HG03460 (cell line): Measurements from ENCODE around the gene PRKCA.
"Not testable (repeated sequence)": the region's sequence is repeated elsewhere in the genome, so short reads cannot be mapped to it uniquely, and the experiment has no call there.

Experiments
- ATAC-seq: cut with Tn5 transposase; IDR thresholded peaks from one replicate; pipeline ENCODE4 v1.9.1; 2021; ENCODE audit not compliant: unreplicated experiment

Gene PRKCA

DNA sequence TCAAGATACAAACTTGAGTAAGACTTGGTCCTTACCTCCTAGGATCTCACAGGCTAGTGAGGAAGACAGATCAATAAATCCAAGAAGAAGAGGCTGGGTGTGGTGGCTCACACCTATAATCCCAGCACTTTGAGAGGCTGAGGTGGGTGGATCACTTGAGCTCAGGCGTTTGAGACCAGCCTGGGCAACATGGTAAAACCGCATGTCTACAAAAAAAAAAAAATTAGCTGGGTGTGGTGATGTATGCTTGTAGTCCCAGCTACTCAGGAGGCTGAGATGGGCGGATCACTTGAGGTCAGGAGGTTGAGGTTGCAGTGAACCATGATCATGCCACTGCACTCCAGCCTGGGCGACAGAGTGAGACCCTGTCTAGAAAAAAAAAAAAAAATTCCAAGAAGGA lies 423.0 kb downstream of the PRKCA start:
- ATAC-seq: not testable (repeated sequence)

DNA sequence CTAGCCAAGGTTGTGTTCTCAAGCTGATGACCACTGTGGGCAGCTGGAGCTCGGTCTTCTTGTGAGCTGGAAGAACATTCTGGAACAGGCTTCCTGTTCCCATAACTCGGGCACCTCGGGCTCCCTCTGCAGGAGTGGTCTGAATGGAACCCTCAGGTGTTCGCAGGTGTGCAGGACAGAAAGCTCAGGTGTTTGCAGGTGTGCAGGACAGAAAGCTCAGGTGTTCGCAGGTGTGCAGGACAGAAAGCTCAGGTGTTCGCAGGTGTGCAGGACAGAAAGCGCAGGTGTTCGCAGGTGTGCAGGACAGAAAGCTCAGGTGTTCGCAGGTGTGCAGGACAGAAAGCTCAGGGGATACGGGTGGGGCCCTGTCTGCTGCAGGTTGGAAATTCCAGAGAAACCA lies 423.5 kb downstream of the PRKCA start:
- ATAC-seq: no peak

DNA sequence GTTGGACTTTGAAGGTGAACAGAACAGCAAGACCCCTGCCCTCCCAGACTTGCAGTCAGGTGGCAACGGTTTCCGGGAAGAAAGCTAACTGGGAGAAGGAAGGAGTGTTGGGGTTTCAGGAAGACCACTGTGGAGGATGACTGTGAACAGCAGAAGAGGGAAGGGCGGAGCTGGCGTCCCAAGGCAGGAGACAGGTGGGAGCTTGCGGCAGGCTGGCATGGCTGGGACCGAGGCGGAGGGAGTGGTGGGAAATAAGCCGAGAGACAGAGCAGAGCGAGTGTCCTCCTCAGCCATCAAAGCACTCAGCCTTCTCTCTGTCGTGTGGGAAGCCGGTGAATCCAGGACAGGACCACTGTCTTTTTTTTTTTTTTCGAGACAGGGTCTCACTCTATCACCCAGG lies 424.0 kb downstream of the PRKCA start:
- no peak for ATAC-seq

DNA sequence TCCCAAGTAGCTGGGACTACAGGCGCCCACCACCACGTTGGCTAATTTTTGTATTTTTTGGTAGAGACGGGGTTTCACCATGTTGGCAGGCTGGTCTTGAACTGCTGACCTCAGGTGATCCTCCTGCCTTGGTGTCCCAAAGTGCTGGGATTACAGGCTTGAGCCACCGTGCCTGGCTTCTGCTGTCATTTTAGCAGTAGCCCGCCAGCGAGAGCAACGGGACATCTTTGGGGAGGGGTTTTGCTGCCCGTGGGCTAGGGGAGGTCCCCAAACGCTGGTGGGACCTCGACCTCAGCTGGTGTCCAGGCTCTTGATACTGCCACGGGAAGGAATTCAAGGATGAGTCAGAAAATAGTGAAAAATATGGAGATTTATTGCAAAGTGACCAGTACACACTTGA lies 424.4 kb downstream of the PRKCA start:
- ATAC-seq: no peak

DNA sequence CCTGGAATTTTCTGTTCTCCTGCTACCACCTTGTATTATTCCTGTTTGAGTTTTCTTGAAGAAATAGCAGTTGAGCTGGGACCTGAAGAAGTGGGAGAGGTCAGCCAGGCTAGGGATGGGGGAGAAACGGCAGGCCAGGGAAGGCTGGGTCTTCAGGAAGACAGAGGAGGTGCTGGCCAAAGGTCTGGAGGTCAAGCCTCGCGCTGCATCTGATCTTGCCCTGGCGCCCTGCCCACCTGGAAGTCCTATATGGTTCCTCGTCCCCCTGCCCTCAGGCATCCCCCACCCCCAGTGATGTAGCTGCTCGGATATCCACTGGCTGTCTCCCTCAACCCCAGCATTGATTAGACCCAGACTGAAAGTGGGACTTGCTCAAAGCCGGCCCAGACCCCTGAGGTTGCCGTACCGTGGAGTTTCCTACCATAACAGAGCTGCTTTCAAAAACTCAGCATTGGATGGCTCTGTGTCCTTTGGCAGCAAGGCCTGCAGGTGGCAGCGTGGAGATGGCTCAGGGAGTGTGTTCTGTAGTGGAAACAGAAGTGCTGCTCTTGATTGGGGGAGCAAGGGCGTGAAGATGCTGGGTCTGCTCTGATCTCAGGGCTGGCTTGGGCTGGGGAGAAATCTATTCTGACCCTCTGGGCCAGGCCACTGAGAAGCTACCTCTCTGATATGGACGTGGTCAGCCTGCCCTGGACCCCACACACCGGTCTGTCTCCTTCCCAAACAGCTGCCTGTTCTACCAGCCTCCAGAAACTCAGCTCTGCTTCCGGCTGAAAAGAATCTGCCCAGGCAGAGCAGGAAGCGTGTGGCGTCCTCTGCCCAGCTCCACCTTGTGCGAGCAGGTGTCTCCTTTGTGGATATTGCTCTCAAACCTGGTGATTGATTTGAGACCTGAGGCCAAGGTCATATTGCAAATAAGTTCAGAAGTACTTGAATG lies 425.5 kb downstream of the PRKCA start:
- ATAC-seq: peak; percentile 67

- no peak for ATAC-seq
Measured at GRCh38 chr17:66730461-66730923, 428.1 kb downstream of the PRKCA start.

DNA sequence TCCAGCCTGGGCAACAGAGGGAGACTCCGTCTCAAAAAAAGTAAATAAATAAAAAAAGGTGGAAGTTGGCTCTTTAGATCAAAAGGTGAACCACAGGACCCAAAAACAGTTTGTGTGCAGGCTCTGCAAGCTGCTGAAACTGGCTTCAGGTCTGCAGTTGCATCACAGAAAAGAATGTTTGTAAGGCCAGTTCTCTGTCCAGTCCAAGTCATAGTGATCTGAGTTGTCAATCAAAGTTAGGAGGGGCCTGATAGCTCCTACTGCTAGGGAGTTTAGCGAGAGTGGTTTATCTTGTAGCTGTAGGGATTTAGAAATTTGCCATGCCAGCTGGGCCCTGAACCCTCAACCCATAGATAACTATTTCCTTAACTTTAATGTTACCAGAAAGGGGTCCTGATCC lies 431.3 kb downstream of the PRKCA start:
- no peak for ATAC-seq

- no peak for ATAC-seq
Measured at GRCh38 chr17:66734186-66734943, 432.0 kb downstream of the PRKCA start.

DNA sequence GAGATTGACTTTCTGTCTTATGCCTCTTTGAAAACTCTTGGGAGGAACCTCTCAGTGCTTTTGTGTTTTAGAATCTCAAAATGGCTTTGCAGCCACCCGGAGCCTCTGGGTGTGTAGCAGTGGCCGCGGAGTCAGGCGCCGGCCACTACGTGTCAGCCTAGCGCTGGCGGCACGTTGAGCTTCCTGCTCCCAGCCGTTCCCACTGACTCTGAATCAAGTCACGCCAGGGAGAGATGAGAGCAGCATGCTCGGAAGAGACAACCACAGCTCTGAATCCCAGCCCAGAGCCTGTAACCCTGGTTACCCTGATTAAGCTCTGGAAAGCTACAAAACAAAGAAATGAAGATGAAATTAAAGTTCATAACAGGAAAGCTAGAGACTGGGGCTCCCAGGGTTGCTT lies 435.1 kb downstream of the PRKCA start:
- ATAC-seq: no peak

DNA sequence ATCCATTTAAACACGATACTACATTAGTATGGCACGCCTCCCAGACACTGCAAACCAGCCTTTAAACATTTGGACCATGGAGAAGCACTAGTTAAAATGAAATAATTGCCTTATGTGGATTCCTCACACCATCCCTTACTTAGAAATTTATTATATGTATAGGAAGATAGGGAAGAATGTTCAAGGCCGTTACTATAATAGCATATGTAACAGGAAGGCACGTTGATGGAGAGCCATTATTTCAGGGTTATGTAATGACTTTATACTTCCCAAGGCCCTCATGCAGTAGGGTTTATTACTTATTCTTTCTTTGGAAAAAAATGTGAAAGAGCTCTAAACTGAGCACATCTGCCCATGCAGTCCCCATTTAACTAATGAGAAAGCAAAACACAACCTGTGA lies 435.9 kb downstream of the PRKCA start:
- ATAC-seq: no peak

DNA sequence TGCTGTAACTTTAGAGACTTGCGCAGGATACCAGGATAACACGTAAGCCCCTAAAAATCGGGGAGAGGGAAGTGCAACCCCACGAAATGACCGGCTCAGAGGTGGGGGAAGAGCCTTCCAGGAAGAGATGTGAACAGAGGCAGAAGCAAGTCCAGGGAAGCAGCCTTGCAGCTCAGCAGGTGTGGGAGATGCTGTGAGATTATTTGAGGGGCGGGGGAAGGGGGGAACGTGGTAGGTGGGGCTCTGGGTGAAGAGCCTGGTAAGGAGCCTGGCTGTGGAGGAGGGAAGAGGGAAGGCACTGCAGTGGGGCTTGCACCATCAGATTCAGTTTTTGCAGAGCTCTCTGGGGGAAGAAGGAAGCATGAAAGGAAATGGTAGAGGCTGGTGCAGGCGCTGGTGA lies 437.1 kb downstream of the PRKCA start:
- no peak for ATAC-seq

- no peak for ATAC-seq
Measured at GRCh38 chr17:66740226-66740625, 437.8 kb downstream of the PRKCA start.

DNA sequence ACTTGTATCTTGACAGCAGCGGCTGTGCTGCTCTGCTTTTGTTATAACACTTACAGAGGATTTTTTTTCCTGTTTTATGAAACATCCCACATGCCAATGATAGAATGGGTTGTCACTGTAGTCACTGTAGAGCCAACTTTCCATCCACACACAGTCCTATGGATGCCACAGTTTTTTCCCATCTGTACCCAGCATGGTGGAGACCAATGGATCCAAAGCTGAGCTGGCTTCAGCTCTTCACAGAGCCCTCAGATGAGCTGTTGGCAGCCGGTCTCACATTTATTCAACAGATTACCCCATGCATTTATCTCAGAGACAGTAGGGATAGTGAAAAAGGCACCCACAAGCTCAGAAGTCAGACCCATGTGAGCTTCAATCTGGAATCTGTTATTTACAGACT lies 441.1 kb downstream of the PRKCA start:
- no peak for ATAC-seq

DNA sequence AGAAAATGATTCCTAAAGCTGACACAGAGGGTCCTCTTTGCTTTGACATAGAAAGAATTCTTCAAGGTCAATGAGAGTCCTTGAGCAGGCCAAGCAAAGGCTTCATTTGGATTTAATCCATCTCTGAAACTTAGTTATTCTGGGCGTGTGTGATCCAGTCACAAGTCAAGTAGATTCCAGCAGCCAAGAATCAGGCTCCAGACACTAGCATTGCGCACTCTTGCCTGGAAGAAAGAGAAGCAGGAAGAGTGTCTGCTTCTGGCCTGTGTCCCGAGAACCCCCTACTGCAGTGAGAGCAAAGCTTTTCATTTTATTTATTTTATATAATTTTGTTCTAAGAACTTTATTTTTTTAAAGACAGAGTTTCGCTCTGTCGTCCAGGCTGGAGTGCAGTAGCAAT lies 444.3 kb downstream of the PRKCA start:
- no peak for ATAC-seq

- ATAC-seq: no peak
Measured at GRCh38 chr17:66747578-66748275, 445.3 kb downstream of the PRKCA start.

DNA sequence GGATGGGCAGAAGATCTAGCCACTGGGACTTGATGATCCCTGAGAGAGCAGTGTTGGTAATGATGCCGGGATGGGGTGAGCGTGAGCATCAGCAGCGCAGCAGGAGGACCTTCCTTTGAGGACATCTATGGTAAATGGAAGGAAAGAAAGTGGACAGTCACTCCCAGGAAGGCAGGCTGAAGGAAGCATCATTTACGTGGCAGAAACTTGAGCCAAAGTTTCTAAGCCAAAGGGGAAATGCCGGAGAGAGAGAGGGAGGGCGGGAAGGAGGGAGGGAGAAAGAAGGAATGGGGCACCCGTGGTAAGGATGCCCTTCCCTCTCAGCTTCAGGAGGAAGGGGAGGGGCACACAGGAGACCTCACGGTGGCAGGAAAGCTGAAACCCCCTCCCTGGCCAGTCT lies 446.2 kb downstream of the PRKCA start:
- ATAC-seq: no peak

DNA sequence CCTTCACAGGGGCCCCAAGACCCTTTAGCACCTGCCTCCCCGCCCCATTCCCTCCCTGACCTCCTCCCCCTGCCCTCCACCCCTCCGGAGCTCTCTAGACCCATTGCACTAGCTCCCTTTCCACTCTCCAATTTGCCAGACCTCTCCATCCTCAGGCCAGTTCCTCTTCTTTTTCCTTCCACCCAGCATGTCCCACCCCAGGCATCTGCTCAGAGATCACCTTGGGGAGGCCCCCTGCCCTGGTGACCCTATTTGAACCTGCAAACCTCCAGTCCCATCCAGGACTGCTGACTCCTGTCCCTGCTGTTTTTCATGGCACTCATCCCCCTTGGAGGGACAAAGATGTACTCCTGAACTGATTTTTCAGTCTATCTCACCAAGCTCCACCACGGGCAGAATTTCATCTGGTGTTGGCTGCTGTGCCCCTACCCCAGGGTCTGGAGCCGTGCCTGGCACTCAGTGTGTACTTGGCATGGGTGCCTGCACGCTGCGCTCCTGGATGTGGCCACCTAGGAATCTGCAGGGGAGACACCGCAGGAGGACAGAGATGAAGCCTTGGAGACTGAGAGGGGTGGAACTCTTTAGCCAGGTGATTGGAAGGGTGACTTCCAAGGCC lies 446.9 kb downstream of the PRKCA start:
- ATAC-seq: no peak

DNA sequence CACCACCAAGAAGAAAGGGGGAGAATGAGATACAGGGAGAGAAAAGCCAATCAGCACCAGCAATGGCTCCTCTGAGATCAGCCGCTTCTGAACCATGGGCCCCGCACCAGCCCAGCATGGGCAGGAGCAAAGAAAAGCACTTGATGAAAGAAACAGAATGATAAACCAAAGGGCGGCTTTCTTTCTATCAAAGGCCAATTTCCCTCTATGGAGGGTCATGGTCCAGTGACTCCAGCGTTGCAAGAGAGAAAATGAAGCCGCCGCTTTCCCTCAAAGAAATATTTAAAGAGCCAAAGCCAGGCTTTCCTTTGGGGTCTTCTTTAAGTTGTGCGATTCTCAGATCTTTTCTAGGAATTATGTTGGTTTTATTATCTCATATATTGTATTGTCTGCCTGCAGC lies 447.7 kb downstream of the PRKCA start:
- ATAC-seq: no peak

DNA sequence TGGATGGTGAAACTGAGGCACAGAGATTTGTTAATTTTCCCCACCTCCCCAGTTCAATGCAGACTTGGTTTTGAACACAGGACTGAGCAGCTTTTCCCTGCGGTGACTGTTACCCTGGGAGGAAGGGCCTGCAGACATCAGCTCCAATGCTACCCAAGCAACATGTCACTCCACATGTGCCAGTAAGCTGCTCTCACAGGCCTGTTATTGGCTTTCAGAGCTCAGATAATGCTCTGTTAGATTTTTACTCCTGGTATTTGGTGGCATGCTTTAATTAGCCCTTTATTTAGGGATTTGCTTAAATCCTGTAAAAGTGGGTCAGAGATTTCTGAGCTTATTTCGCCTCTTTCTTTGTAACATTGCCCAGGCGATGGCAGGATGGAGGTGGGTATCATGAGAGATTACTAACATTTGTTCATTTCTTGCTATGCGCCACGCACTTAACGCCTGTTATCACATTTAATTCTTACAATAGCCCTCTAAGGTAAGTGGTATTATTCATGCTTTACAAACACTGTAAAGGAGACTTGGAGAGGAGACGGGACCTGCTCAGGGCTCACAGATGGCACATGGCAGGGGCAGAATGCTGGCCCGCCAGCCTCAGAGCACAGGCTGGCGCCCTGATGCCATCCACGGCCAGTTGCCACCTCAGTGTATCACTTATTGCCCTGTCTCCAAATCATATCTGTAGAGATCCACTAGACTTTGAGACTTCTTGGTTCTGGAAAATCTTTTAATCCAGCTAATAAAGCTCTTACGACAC lies 448.5 kb downstream of the PRKCA start:
- ATAC-seq: no peak

- no peak for ATAC-seq
Measured at GRCh38 chr17:66751771-66752170, 449.4 kb downstream of the PRKCA start.
